SU-DHL-6 (cell line): ENCODE results near the gene ARSB.

Source experiments
- H2AFZ ChIP-seq: fragments of 200-600 bp; sonication (generic); 2 replicates; pipeline ENCODE4 v1.6.1; 2014; ENCODE audit warnings: low read depth, mild to moderate bottlenecking, moderate library complexity, mixed read lengths, antibody characterized with exemption, low read length; ENCODE audit not compliant: severe bottlenecking
- H3F3A ChIP-seq: fragments of 200-600 bp; shearing (Covaris generic); 2 replicates; pipeline ENCODE4 v1.6.0; 2016; ENCODE audit warnings: antibody characterized with exemption, mild to moderate bottlenecking; ENCODE audit not compliant: insufficient read depth
- H3K27ac ChIP-seq: fragments of 200-600 bp; sonication (generic); 2 replicates; pipeline ENCODE4 v1.5.1; 2016; ENCODE audit warnings: low read depth, mild to moderate bottlenecking, low read length, moderate library complexity, mixed read lengths
- H3K27me3 ChIP-seq: fragments of 200-600 bp; sonication (generic), shearing (Covaris generic); 2 replicates; pipeline ENCODE4 v1.6.0; 2014; ENCODE audit warnings: mild to moderate bottlenecking, low read length
- H3K36me3 ChIP-seq: fragments of 200-600 bp; sonication (generic); 2 replicates; pipeline ENCODE4 v1.6.1; 2014; ENCODE audit warnings: mild to moderate bottlenecking, low read length, mixed read lengths
- H3K4me2 ChIP-seq: fragments of 300-600, 200-600 bp; shearing (Covaris generic), sonication (generic); 2 replicates; pipeline ENCODE4 v1.6.0; 2014; ENCODE audit warnings: low read length, low read depth, mild to moderate bottlenecking; ENCODE audit not compliant: poor library complexity, severe bottlenecking
- H3K4me3 ChIP-seq: fragments of 200-600 bp; sonication (generic); 2 replicates; pipeline ENCODE4 v1.5.1; 2014; ENCODE audit warnings: antibody characterized with exemption, low read length, mild to moderate bottlenecking, mixed read lengths; ENCODE audit not compliant: insufficient read depth, poor library complexity, severe bottlenecking
- H3K79me2 ChIP-seq: fragments of 200-600 bp; sonication (generic); 2 replicates; pipeline ENCODE4 v1.6.1; 2014; ENCODE audit warnings: mild to moderate bottlenecking, low read length, moderate library complexity; ENCODE audit not compliant: insufficient read depth
- H3K9ac ChIP-seq: fragments of 200-600 bp; sonication (generic); 2 replicates; pipeline ENCODE4 v1.7.0; 2014; ENCODE audit warnings: mild to moderate bottlenecking, low read length
- H3K9me2 ChIP-seq: fragments of 200-600 bp; sonication (generic); replicated peaks from 2 replicates; pipeline ENCODE4 v1.6.1; 2014; ENCODE audit warnings: low read length; ENCODE audit not compliant: insufficient read depth
- H3K9me3 ChIP-seq: fragments of 200-600 bp; sonication (generic); 2 replicates; pipeline ENCODE4 v1.6.1; 2014; ENCODE audit warnings: low read length, mixed read lengths; ENCODE audit not compliant: insufficient read depth
- H4K20me1 ChIP-seq: fragments of 200-600 bp; sonication (generic); 2 replicates; pipeline ENCODE4 v1.6.1; 2014; ENCODE audit warnings: low read depth, mild to moderate bottlenecking, antibody characterized with exemption, low read length, moderate library complexity, mixed read lengths
- EZH2phosphoT487 ChIP-seq: fragments of 200-600 bp; sonication (generic), shearing (Covaris generic); conservative IDR thresholded peaks from 2 replicates; pipeline ENCODE4 v1.6.1; 2018; ENCODE audit warnings: mild to moderate bottlenecking, antibody characterized with exemption, low read length, moderate library complexity, mixed read lengths
- TF ChIP-seq, protein P1 (sequence below): fragments of 200-600 bp; sonication (generic); IDR thresholded peaks from one replicate; pipeline ENCODE4 v1.5.1; 2017; ENCODE audit warnings: antibody characterized with exemption, mild to moderate bottlenecking, low read length, moderate library complexity; ENCODE audit not compliant: insufficient read depth, poor library complexity, severe bottlenecking

Gene ARSB

DNA sequence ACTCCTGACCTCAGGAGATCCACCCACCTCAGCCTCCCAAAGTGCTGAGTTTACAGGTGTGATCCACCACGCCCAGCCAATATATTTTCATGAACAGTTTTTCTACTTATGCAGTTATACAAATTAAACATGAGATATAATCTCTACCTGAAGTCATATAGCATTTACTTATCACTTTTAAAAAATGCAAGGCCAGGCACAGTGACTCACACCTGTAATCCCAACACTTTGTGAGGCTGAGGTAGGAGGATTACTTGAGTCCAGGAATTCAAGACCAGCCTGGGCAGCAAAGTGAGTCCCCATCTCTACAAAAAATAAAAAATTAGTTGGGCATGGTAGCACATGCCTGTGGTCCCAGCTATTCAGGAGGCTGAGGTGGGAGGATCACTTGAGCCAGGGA is 171.8 kb downstream of the ARSB start:
- TF ChIP-seq, protein P1, sequence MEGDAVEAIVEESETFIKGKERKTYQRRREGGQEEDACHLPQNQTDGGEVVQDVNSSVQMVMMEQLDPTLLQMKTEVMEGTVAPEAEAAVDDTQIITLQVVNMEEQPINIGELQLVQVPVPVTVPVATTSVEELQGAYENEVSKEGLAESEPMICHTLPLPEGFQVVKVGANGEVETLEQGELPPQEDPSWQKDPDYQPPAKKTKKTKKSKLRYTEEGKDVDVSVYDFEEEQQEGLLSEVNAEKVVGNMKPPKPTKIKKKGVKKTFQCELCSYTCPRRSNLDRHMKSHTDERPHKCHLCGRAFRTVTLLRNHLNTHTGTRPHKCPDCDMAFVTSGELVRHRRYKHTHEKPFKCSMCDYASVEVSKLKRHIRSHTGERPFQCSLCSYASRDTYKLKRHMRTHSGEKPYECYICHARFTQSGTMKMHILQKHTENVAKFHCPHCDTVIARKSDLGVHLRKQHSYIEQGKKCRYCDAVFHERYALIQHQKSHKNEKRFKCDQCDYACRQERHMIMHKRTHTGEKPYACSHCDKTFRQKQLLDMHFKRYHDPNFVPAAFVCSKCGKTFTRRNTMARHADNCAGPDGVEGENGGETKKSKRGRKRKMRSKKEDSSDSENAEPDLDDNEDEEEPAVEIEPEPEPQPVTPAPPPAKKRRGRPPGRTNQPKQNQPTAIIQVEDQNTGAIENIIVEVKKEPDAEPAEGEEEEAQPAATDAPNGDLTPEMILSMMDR = no peak
- TF ChIP-seq EZH2phosphoT487 = no peak
- Histone ChIP-seq H3F3A (no peaks in the 10 kb centered on the region), H3K27ac (no peak overlapping the region), H3K4me3 (no peak overlapping the region), H3K9me3 (no peaks in the 10 kb centered on the region), H3K4me2 (no peak overlapping the region), H3K79me2 (no peaks in the 10 kb centered on the region), H2AFZ (no peak overlapping the region), H3K36me3 (no peaks in the 10 kb centered on the region), H3K9ac (no peak overlapping the region), H4K20me1 (no peaks in the 10 kb centered on the region), H3K9me2 (no peaks in the 10 kb centered on the region), H3K27me3 (no peaks in the 10 kb centered on the region)

DNA sequence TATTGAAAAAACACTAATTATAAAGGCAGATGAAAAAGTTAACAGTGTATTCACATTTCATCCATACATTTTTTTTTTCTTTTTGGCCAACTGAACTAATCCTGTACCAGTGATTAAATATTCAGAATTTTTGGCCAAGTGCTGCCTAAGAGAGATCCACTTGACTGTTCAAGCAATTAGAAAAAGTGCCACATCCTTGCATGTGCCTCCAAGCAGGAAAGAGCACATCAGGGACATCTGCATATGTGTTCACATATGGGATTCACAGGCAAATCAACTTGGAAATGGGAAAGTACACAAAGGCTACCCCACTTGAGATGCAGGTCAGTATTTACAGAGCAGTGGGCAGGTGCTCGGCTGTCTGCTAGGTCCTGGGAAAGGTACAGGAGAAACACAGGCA is 173.2 kb downstream of the ARSB start:
- Histone ChIP-seq H3K4me2 (no peak overlapping the region), H3K79me2 (no peaks in the 10 kb centered on the region), H3K27ac (no peak overlapping the region), H3K36me3 (no peaks in the 10 kb centered on the region), H2AFZ (no peak overlapping the region), H3K4me3 (no peak overlapping the region), H3K27me3 (no peaks in the 10 kb centered on the region), H3F3A (no peaks in the 10 kb centered on the region), H3K9me3 (no peaks in the 10 kb centered on the region), H4K20me1 (no peaks in the 10 kb centered on the region), H3K9ac (no peak overlapping the region), H3K9me2 (no peaks in the 10 kb centered on the region)
- TF ChIP-seq, protein P1 = no peak
- no peak for TF ChIP-seq EZH2phosphoT487

DNA sequence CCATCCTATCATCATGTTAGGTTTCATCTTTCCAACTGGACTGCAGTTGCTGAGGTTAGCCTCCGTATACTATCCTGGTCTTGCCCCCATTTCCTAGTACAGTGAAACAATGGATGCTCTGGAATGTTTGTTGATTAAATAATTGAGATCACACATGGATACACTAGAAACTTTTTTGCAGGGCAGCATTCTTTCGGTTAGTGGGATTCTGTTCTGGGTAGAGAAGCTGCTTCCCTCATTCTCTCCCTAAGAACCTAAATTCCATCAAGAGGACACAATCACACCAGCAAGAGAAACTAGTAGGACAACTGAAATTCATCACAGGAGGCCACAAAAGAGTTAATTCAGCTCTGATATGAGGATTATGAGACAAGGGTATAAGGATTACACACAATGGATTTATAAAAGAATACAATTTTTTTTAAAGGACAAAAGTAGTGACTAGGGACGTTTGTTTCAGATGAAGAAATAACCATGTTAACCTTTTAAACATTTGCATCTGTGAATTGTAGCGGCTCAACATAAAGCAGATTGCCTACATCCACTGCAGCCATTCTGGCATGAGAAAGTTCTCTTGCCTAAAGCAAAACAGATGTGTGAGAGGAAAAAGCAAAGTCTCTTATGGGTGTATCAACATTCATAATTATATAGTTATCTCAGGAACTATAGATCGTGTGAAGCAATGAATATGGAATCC is 173.8 kb downstream of the ARSB start:
- no peak overlapping the region for H3K27ac ChIP-seq
- H3K36me3 ChIP-seq = no peaks in the 10 kb centered on the region
- H3K9me2 ChIP-seq = no peaks in the 10 kb centered on the region
- no peak overlapping the region for H3K4me3 ChIP-seq
- TF ChIP-seq, protein P1 = no peak
- no peak for TF ChIP-seq EZH2phosphoT487
- H2AFZ ChIP-seq = no peak overlapping the region
- no peak overlapping the region for H3K9ac ChIP-seq
- H3K9me3 ChIP-seq = no peaks in the 10 kb centered on the region
- H3K79me2 ChIP-seq = no peaks in the 10 kb centered on the region
- H3F3A ChIP-seq = no peaks in the 10 kb centered on the region
- no peaks in the 10 kb centered on the region for H3K27me3 ChIP-seq
- no peak overlapping the region for H3K4me2 ChIP-seq
- H4K20me1 ChIP-seq = no peaks in the 10 kb centered on the region
